NT2/D1 (cell line): ENCODE measurements around the gene KLF13.

Experiments
- DNase-seq: peaks from one replicate; pipeline ENCODE4 v3.0.0-alpha.2; 2011; ENCODE audit warnings: low read depth, low spot score
- H3K27me3 ChIP-seq: 2 replicates; pipeline ENCODE4 v1.6.0; 2011; ENCODE audit warnings: mild to moderate bottlenecking; ENCODE audit not compliant: insufficient read length, insufficient read depth
- H3K36me3 ChIP-seq: 2 replicates; pipeline ENCODE4 v1.6.1; 2011; ENCODE audit warnings: mild to moderate bottlenecking, low read length, mixed read lengths; ENCODE audit not compliant: insufficient read depth, insufficient read length
- H3K4me1 ChIP-seq: 2 replicates; pipeline ENCODE4 v1.5.1; 2011; ENCODE audit not compliant: insufficient read depth, insufficient read length
- H3K4me3 ChIP-seq: 2 replicates; pipeline ENCODE4 v1.5.1; 2011; ENCODE audit warnings: low read depth; ENCODE audit not compliant: insufficient read length
- H3K9ac ChIP-seq: 2 replicates; pipeline ENCODE4 v1.6.0; 2011; ENCODE audit warnings: low read depth; ENCODE audit not compliant: insufficient read length
- H3K9me3 ChIP-seq: 2 replicates; pipeline ENCODE4 v1.5.1; 2011; ENCODE audit warnings: mild to moderate bottlenecking, low read length; ENCODE audit not compliant: insufficient read depth
- SUZ12 ChIP-seq: IDR thresholded peaks from 2 replicates; pipeline ENCODE4 v1.6.1; 2011; ENCODE audit not compliant: insufficient read length, insufficient read depth; ENCODE audit errors: extremely low read depth
- YY1 ChIP-seq: IDR thresholded peaks from 2 replicates; pipeline ENCODE4 v1.6.1; 2011; ENCODE audit not compliant: insufficient read length, insufficient read depth
- ZNF274 ChIP-seq: IDR thresholded peaks from 2 replicates; pipeline ENCODE4 v1.6.1; 2011; ENCODE audit warnings: mild to moderate bottlenecking, low read depth, low read length

The KLF13 gene

DNA sequence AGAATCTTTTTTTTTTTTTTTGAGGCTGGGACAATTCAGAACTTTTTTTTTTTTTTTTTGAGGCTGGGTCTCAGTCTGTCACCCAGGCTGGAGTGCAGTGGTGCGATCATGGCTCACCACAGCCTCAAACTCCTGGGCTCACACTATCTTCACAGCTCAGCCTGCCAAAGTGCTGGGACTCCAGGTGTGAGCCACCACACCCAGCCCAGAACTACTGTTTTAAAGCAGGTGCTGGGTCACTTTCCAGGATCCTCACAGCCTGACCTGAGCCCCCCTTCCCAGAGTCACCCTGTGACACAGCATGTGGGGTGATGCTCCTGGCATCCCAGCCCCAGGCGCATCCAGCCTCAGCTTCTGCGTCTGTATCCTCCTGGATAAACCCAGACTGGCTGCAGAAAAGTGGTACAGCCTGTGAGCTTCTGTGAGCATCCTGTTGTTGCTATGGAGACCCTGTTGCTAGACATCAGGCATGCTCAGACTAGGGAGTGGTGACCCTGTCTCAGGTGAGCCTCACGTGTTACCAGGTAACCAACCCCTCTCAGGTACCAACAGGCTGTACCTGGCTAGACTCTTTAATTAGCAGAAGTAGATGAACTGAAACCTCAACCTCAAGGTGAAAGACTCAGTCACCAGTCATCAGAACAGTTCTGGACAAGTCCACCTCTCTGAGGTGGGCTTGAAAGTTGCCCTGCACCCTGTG lies 15.0 kb downstream of the KLF13 start:
- DNase-seq: no peak
- no peak for TF ChIP-seq ZNF274
- no peak for TF ChIP-seq YY1
- no peak for TF ChIP-seq SUZ12
- no peak overlapping the region for H3K4me3 ChIP-seq
- H3K27me3 ChIP-seq: no peaks in the 10 kb centered on the region
- no peaks in the 10 kb centered on the region for H3K36me3 ChIP-seq
- peaks cover 25% of the 10 kb centered on the region for H3K4me1 ChIP-seq
- H3K9ac ChIP-seq: no peak overlapping the region
- no peaks in the 10 kb centered on the region for H3K9me3 ChIP-seq

DNA sequence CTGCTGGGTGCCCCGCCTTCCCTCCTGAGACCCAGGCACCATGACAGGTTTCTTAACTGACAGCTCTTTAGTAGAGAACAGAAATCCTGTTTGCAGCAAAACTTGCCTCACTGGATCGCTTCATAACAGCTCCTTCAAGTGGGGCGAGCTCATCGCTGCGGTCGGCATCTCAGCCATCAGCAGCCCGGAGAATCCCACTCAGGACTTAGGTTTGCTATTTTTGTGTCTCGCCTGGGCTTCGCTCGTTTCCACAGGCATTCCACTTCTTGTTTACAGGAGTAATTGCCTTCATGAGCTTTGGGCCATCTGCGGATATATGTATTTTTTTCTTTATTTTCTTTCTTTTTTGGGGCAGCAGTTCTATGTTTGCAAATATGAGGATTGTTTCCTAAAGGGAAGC lies 15.7 kb downstream of the KLF13 start:
- TF ChIP-seq SUZ12 (no peak), ZNF274 (no peak), YY1 (no peak)
- Histone ChIP-seq H3K36me3 (no peaks in the 10 kb centered on the region), H3K9me3 (no peaks in the 10 kb centered on the region), H3K4me1 (peaks cover 30% of the 10 kb centered on the region), H3K27me3 (no peaks in the 10 kb centered on the region), H3K4me3 (no peak overlapping the region), H3K9ac (no peak overlapping the region)
- no peak for DNase-seq

DNA sequence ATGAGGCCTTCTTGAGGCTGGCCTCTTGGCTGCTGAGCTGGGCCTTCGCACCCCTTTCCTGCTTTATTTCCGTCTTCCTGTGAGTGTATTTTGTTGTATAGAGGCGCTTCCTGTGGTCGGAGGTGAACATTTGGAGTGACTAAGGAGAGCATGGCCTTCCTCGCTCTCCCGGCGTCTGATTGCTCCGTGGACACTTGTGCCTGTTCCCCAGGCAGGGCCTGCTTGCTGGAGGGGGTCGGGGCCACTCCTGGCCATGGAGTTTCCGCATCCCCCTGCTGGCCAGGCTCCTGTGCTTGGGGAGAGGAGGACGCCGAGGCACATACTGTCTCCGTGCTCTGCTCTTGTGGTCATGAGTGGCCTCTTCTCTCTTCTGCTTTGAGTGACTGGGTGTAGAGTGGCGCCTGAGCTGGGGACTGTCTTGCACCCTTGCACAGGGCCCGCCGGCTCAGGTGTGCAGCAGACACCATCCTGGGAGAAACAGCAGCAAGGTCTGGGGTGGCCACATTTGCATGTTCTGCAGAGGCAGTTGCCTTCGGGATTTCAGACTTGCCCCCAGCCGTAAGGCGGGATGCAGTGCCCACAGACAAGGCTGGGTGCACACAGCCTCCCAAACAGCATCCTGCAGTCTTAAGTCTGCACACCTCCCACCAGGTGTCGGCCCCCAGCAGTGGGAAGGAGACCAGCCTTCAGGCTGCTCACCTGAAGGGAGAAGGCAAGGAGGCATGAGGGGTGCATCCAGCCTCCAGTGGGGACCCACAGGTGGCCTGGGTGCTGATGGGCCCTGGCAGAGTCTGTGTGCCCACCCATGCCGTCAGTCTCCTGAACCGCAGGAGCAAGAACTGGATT lies 16.4 kb downstream of the KLF13 start:
- no peak for DNase-seq
- H3K9me3 ChIP-seq: no peaks in the 10 kb centered on the region
- no peaks in the 10 kb centered on the region for H3K27me3 ChIP-seq
- no peaks in the 10 kb centered on the region for H3K36me3 ChIP-seq
- H3K4me3 ChIP-seq: no peak overlapping the region
- H3K9ac ChIP-seq: no peak overlapping the region
- TF ChIP-seq SUZ12: no peak
- TF ChIP-seq ZNF274: no peak
- no peak for TF ChIP-seq YY1
- peaks cover 30% of the 10 kb centered on the region for H3K4me1 ChIP-seq

DNA sequence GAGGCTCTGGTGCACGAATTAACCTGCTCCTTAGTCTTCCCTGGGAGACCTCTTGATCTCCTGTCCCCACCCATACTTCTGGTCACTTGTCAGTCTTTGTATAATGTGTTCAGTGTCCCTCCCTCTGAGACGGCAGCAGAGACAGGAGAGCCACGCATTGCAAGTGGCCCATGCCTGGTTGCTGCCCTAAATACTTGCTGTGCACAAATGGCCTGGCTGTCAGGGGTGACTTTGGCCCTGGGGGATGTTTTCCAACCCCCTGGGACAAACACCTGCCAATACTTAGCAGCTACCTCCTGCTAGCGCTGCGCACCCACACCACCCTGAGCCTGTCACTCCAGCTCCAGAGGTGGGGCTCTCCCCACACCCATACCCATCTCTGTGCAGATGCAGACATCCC lies 17.2 kb downstream of the KLF13 start:
- H3K4me3 ChIP-seq: no peak overlapping the region
- H3K9me3 ChIP-seq: no peaks in the 10 kb centered on the region
- DNase-seq: no peak
- no peaks in the 10 kb centered on the region for H3K36me3 ChIP-seq
- H3K27me3 ChIP-seq: no peaks in the 10 kb centered on the region
- TF ChIP-seq ZNF274 (no peak), SUZ12 (no peak)
- peaks cover 24% of the 10 kb centered on the region for H3K4me1 ChIP-seq
- H3K9ac ChIP-seq: no peak overlapping the region

DNA sequence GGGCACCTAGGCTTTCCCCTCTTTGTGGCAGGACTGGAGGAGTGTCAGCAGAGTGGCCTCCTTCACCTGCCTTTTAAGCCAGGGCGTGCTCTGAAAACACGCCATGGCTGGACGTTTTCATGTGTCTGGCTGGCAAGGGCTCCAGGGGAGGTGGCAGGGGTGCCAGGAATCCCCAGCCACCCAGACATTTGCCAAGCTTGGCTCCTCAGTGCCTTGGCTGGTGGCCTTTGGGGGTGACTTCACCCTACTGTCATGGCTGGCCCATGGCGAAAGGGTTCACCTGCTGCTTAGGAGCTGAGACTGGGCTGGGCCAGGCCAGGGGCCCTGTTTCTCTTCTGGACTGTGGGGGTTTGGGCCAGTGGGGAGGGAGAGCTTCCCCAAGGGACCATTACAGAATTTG lies 17.6 kb downstream of the KLF13 start:
- no peak overlapping the region for H3K4me3 ChIP-seq
- H3K9ac ChIP-seq: no peak overlapping the region
- peaks cover 22% of the 10 kb centered on the region for H3K4me1 ChIP-seq
- TF ChIP-seq ZNF274: no peak
- no peak for TF ChIP-seq YY1
- TF ChIP-seq SUZ12: no peak
- H3K36me3 ChIP-seq: peaks cover 1% of the 10 kb centered on the region
- no peaks in the 10 kb centered on the region for H3K27me3 ChIP-seq
- no peak for DNase-seq
- H3K9me3 ChIP-seq: no peaks in the 10 kb centered on the region

DNA sequence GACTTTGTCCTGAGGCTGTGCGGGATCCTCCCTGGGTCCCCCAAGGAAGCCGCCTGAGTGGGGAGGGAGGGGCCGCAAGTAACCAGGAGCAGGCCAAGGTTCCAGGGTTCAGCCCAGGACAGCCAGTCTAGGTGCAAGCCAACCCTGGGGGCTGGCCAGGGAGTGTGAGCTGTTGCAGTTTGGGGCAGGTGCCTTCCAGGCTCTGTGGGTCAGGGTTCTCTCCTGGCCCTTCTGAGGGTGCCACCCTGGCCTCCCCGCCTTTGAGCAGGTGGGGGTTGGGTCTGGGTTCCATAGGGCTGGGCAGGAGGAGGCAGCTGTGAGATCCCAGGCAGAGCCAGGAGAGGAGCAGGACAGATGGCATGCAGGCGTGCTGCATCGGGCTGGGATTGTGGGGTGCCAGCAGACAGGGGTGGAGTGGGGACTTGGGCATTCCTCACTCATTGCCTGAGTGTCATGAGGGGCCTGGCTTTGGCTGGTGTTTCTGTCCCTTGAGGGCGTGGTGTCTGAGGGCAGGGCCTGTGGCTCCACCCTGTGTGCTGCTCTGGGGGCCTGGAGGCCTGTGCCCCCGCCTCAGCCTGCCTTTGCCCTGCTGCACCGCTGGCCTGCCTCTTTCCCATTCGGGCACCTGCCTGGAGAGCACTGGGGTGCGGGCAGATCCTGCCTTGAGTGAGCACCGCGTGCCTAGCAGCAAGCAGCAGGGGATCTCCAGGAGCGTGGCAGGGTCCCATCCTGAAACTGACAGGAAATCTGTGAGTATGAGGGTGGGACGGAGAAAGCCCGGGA lies 18.4 kb downstream of the KLF13 start:
- H3K4me1 ChIP-seq: peaks cover 22% of the 10 kb centered on the region

More for the DNA sequence above, 18.4 kb downstream of the KLF13 start:
- Histone ChIP-seq H3K9me3 (no peaks in the 10 kb centered on the region), H3K4me3 (no peak overlapping the region), H3K36me3 (peaks cover 3% of the 10 kb centered on the region), H3K9ac (no peak overlapping the region), H3K27me3 (no peaks in the 10 kb centered on the region)
- TF ChIP-seq YY1 (no peak), ZNF274 (no peak), SUZ12 (no peak)
- no peak for DNase-seq
